IMR-90 (cell line): ENCODE data around the gene HYAL3. TPM values are rescaled to one million over a fixed set of nuclear protein-coding genes. Genes with fewer than 3 reads are reported as not detected.

Source experiments
- ATAC-seq: fragments of 200-7000 bp; cut with Tn5 transposase; 2 replicates; pipeline ENCODE4 v1.9.1; 2020; ENCODE audit warnings: low read depth, mild to moderate bottlenecking, moderate library complexity
- BruUV-seq: library from RNA; stranded (reverse); fragments of 400-500 nt; replicated peaks from 2 replicates; lab custom pipeline; 2021; lab: Mats Ljungman, UMichigan
- CTCF ChIA-PET: fragments of 300-600 bp; formaldehyde crosslinking; extraction: SDS; loops from one replicate; lab custom pipeline; 2021; ENCODE audit warnings: antibody characterized with exemption; lab: Yijun Ruan, JAX
- POLR2A ChIA-PET: fragments of 300-600 bp; sonication (Branson Sonifier 250); formaldehyde crosslinking; loops from one replicate; lab custom pipeline; 2022; ENCODE audit warnings: antibody characterized with exemption; ENCODE audit not compliant: unreplicated experiment; lab: Charles Lee
- DNase-seq: peaks from one replicate; pipeline ENCODE4 v3.0.0; 2013
- H2AFZ ChIP-seq: replicated peaks from 2 replicates; pipeline ENCODE3; 2013; ENCODE audit warnings: low read length, mild to moderate bottlenecking; ENCODE audit not compliant: poor library complexity
- H2AK5ac ChIP-seq: 2 replicates; pipeline ENCODE4 v1.6.1; 2013; ENCODE audit warnings: low read depth, low read length, inconsistent platforms
- H2AK9ac ChIP-seq: replicated peaks from 2 replicates; pipeline ENCODE3; 2013; ENCODE audit warnings: mild to moderate bottlenecking, low read depth, low read length, moderate library complexity; ENCODE audit not compliant: poor library complexity
- H2BK120ac ChIP-seq: 2 replicates; pipeline ENCODE4 v1.6.1; 2013; ENCODE audit warnings: low read depth, low read length, inconsistent platforms
- H2BK15ac ChIP-seq: 3 replicates; pipeline ENCODE4 v1.6.1; 2013; ENCODE audit warnings: low read depth, low read length, inconsistent platforms
- H2BK20ac ChIP-seq: 2 replicates; pipeline ENCODE4 v1.6.1; 2013; ENCODE audit warnings: low read depth, mild to moderate bottlenecking, inconsistent platforms, low read length, moderate library complexity
- H2BK5ac ChIP-seq: 2 replicates; pipeline ENCODE4 v1.6.1; 2013; ENCODE audit warnings: mild to moderate bottlenecking, low read depth, low read length, inconsistent platforms; ENCODE audit not compliant: poor library complexity, severe bottlenecking
- H3K14ac ChIP-seq: replicated peaks from 2 replicates; pipeline ENCODE4 v1.6.1; 2013; ENCODE audit warnings: low read depth, low read length, inconsistent platforms
- H3K18ac ChIP-seq: 2 replicates; pipeline ENCODE4 v1.6.1; 2013; ENCODE audit warnings: low read depth, low read length, control low read depth
- H3K23ac ChIP-seq: 2 replicates; pipeline ENCODE4 v1.6.1; 2013; ENCODE audit warnings: low read depth, low read length, inconsistent platforms
- H3K27ac ChIP-seq: 2 replicates; pipeline ENCODE4 v1.5.1; 2013; ENCODE audit warnings: mild to moderate bottlenecking, control low read depth, low read length; ENCODE audit not compliant: insufficient read depth
- H3K27me3 ChIP-seq: 2 replicates; pipeline ENCODE4 v1.6.1; 2013; ENCODE audit warnings: low read length; ENCODE audit not compliant: control insufficient read depth, insufficient read depth
- H3K36me3 ChIP-seq: 2 replicates; pipeline ENCODE4 v1.6.1; 2013; ENCODE audit warnings: low read length, mixed read lengths; ENCODE audit not compliant: control insufficient read depth, insufficient read depth
- H3K4ac ChIP-seq: 2 replicates; pipeline ENCODE4 v1.6.1; 2013; ENCODE audit warnings: low read depth, low read length, inconsistent platforms
- H3K4me1 ChIP-seq: 2 replicates; pipeline ENCODE4 v1.6.1; 2013; ENCODE audit warnings: low read length, mixed read lengths; ENCODE audit not compliant: control insufficient read depth, insufficient read depth
- H3K4me2 ChIP-seq: 2 replicates; pipeline ENCODE4 v1.6.1; 2013; ENCODE audit warnings: low read depth, mild to moderate bottlenecking, control low read depth, low read length, moderate library complexity
- H3K4me3 ChIP-seq: 2 replicates; pipeline ENCODE4 v1.5.1; 2013; ENCODE audit warnings: low read depth, mild to moderate bottlenecking, control low read depth, low read length, moderate library complexity; ENCODE audit not compliant: insufficient read depth
- H3K56ac ChIP-seq: 2 replicates; pipeline ENCODE4 v1.6.1; 2013; ENCODE audit warnings: low read length, inconsistent platforms; ENCODE audit not compliant: insufficient read depth; ENCODE audit errors: extremely low read depth
- H3K79me1 ChIP-seq, 2 experiments: 2 replicates each; pipeline ENCODE4 v1.6.1; 2013; ENCODE audit warnings: low read length in 2 of 2, inconsistent platforms in 1 of 2, low read depth in 1 of 2
- H3K9ac ChIP-seq: 2 replicates; pipeline ENCODE4 v1.6.1; 2013; ENCODE audit warnings: low read depth, low read length, control low read depth
- H3K9me1 ChIP-seq: 2 replicates; pipeline ENCODE4 v1.6.1; 2013; ENCODE audit warnings: low read length, inconsistent platforms; ENCODE audit not compliant: insufficient read depth
- H3K9me3 ChIP-seq: 2 replicates; pipeline ENCODE4 v1.6.1; 2013; ENCODE audit warnings: low read length; ENCODE audit not compliant: control insufficient read depth, insufficient read depth
- H4K20me1 ChIP-seq: 2 replicates; pipeline ENCODE4 v1.6.1; 2013; ENCODE audit warnings: low read length, inconsistent platforms; ENCODE audit not compliant: insufficient read depth
- H4K5ac ChIP-seq: 2 replicates; pipeline ENCODE4 v1.6.1; 2013; ENCODE audit warnings: mild to moderate bottlenecking, low read depth, low read length, control low read depth
- H4K8ac ChIP-seq, 2 experiments: 2 replicates each; pipeline ENCODE4 v1.6.1; 2013; ENCODE audit warnings: low read depth in 2 of 2, low read length in 2 of 2, control low read depth in 1 of 2, inconsistent platforms in 1 of 2
- H4K91ac ChIP-seq: 2 replicates; pipeline ENCODE4 v1.6.1; 2013; ENCODE audit warnings: low read depth, low read length, inconsistent platforms; ENCODE audit not compliant: insufficient read depth
- BHLHE40 ChIP-seq: fragments of 150-350 bp; IDR thresholded peaks from 2 replicates; pipeline ENCODE4 v1.6.1; 2016; ENCODE audit warnings: mild to moderate bottlenecking, low read depth, low read length
- CEBPB ChIP-seq: IDR thresholded peaks from 2 replicates; pipeline ENCODE4 v1.6.1; 2012; ENCODE audit warnings: low read depth, low read length, improper control_type of control experiment
- CHD1 ChIP-seq: IDR thresholded peaks from 2 replicates; pipeline ENCODE4 v1.6.1; 2012; ENCODE audit warnings: low read depth, low read length, improper control_type of control experiment
- CTCF ChIP-seq: conservative IDR thresholded peaks from 2 replicates; pipeline ENCODE4 v1.5.1; 2012; ENCODE audit warnings: mild to moderate bottlenecking, low read depth, low read length, improper control_type of control experiment
- ELK1 ChIP-seq: fragments of 150-350 bp; IDR thresholded peaks from 2 replicates; pipeline ENCODE4 v1.6.1; 2016; ENCODE audit warnings: low read depth, mild to moderate bottlenecking, low read length, moderate library complexity, borderline replicate concordance
- FOS ChIP-seq: fragments of 150-350 bp; IDR thresholded peaks from 2 replicates; pipeline ENCODE4 v1.6.1; 2016; ENCODE audit warnings: low read depth, low read length
- MAFK ChIP-seq: IDR thresholded peaks from 2 replicates; pipeline ENCODE4 v1.6.1; 2012; ENCODE audit warnings: low read depth, low read length, improper control_type of control experiment
- MAZ ChIP-seq: IDR thresholded peaks from 2 replicates; pipeline ENCODE4 v1.6.1; 2012; ENCODE audit warnings: low read depth, mild to moderate bottlenecking, low read length, improper control_type of control experiment, moderate library complexity, borderline replicate concordance
- MXI1 ChIP-seq: IDR thresholded peaks from 2 replicates; pipeline ENCODE4 v1.6.1; 2012; ENCODE audit warnings: low read depth, mild to moderate bottlenecking, low read length, moderate library complexity, borderline replicate concordance
- NFE2L2 ChIP-seq: fragments of 150-350 bp; IDR thresholded peaks from 2 replicates; pipeline ENCODE4 v1.6.1; 2016; ENCODE audit warnings: low read depth, mild to moderate bottlenecking, low read length
- POLR2A ChIP-seq: IDR thresholded peaks from 2 replicates; pipeline ENCODE4 v1.6.1; 2012; ENCODE audit warnings: mild to moderate bottlenecking, low read depth, low read length
- RAD21 ChIP-seq: IDR thresholded peaks from 2 replicates; pipeline ENCODE4 v1.6.1; 2012; ENCODE audit warnings: low read length, improper control_type of control experiment
- RCOR1 ChIP-seq: IDR thresholded peaks from 2 replicates; pipeline ENCODE4 v1.6.1; 2012; ENCODE audit warnings: mild to moderate bottlenecking, low read length, improper control_type of control experiment; ENCODE audit not compliant: insufficient replicate concordance
- RFX5 ChIP-seq: IDR thresholded peaks from 2 replicates; pipeline ENCODE4 v1.8.0; 2012; ENCODE audit warnings: low read depth, mild to moderate bottlenecking, low read length, moderate library complexity
- SMC3 ChIP-seq: fragments of 150-350 bp; IDR thresholded peaks from 2 replicates; pipeline ENCODE4 v1.6.1; 2016; ENCODE audit warnings: low read depth, mild to moderate bottlenecking, antibody characterized with exemption, low read length, moderate library complexity
- USF2 ChIP-seq: fragments of 150-350 bp; IDR thresholded peaks from 2 replicates; pipeline ENCODE4 v1.6.1; 2017; ENCODE audit warnings: mild to moderate bottlenecking, antibody characterized with exemption, low read length, low read depth
- WGBS, 2 experiments: methylation state at CpG; one replicate each; pipeline versions ENCODE4 v1.1.5 to v1.1.7; 2013; ENCODE audit warnings: missing lambda C conversion rate in 2 of 2; ENCODE audit not compliant: insufficient read length in 1 of 2; ENCODE audit errors: extremely low coverage in 2 of 2; 5-methylcytosine and 5-hydroxymethylcytosine counted together
- dilution Hi-C: fragments of 300-500 bp; cut with HindIII; formaldehyde crosslinking; loops from one replicate; pipeline ENCODE4 v1.14.3; 2018; ENCODE audit warnings: low sequenced_read_pairs; ENCODE audit not compliant: unreplicated experiment
- in situ Hi-C: fragments of 300-500 bp; cut with MboI; formaldehyde crosslinking; loops from 3 replicates; pipeline ENCODE4 v1.14.3; 2019; ENCODE audit warnings: low sequenced_read_pairs, inconsistent platforms, mixed read lengths
- intact Hi-C: fragments of 100-400 bp; cut with micrococcal nuclease; formaldehyde crosslinking; loops from 2 replicates; pipeline ENCODE4 v1.10.0; 2022
- polyA plus RNA-seq, 3 experiments: library from polyadenylated mRNA; depleted of rRNA; stranded (reverse); fragments of >200 nt; gene quantifications; 2 replicates each; pipeline ENCODE4 v1.2.3, GENCODE V29; 2012; ENCODE audit warnings: low replicate concordance in 1 of 3
- total RNA-seq: library from RNA; depleted of rRNA; stranded (reverse); fragments of >200 nt; gene quantifications from 2 replicates; pipeline ENCODE4 v1.2.3, GENCODE V29; 2012

The HYAL3 gene
- total and polyA plus RNA-seq, 2 of the 4 experiments (the other 2 are of a cell fraction) = 2.7 to 5.7 TPM

- Histone ChIP-seq H2AFZ (no peak overlapping the region), H3K4ac (no peak overlapping the region), H3K9ac (no peak overlapping the region), H4K20me1 (peaks cover 92% of the 10 kb centered on the region), H2BK120ac (no peak overlapping the region), H3K79me1 (peaks cover 18 to 91% of the 10 kb centered on the region in 2 experiments), H3K4me2 (no peak overlapping the region), H3K36me3 (peaks cover 41% of the 10 kb centered on the region), H3K18ac (no peak overlapping the region), H4K8ac (no peak overlapping the region), H4K91ac (no peak overlapping the region), H4K5ac (no peak overlapping the region), H3K4me1 (peaks cover 51% of the 10 kb centered on the region), H2AK5ac (peak overlapping the region; percentile 69; the same call in 1 of the 2 replicates), H3K9me1 (peaks cover 24% of the 10 kb centered on the region), H3K27me3 (no peaks in the 10 kb centered on the region), H2BK20ac (no peak overlapping the region), H2BK5ac (no peak overlapping the region), H2BK15ac (no peak overlapping the region), H3K4me3 (no peak overlapping the region), H3K56ac (no peak overlapping the region), H3K14ac (no peak overlapping the region), H3K23ac (no peak overlapping the region), H2AK9ac (no peak overlapping the region), H3K27ac (no peak overlapping the region), H3K9me3 (no peaks in the 10 kb centered on the region)
- dilution Hi-C loops (no loop called here), in situ Hi-C loops (no loop called here), intact Hi-C loops (no loop called here)
- BruUV-seq = no TSS peak
- DNase-seq (no peak), ATAC-seq (no peak)
- WGBS, 2 experiments = no CpG with 5 or more reads among the region's 4 CpGs
- ChIA-PET POLR2A (no interaction called here), CTCF (no interaction called here)
- TF ChIP-seq RCOR1 (no peak), CHD1 (no peak), FOS (no peak), MAFK (no peak), USF2 (no peak), MAZ (no peak), RAD21 (no peak), NFE2L2 (no peak), SMC3 (no peak), CTCF (no peak), MXI1 (no peak), POLR2A (no peak), ELK1 (no peak), CEBPB (no peak), RFX5 (no peak), BHLHE40 (no peak)
Measured at GRCh38 chr3:50250514-50250913, 48.7 kb downstream of the HYAL3 start.
